ENCODE data around the gene PDYN. TPM values are rescaled to one million over a fixed set of nuclear protein-coding genes. Genes with fewer than 3 reads are reported as not detected.

The PDYN gene
- total and polyA plus RNA-seq, 10 of the 15 experiments (the other 5 are each of a cell fraction or from before 2014, with no cell fraction given): not detected

DNA sequence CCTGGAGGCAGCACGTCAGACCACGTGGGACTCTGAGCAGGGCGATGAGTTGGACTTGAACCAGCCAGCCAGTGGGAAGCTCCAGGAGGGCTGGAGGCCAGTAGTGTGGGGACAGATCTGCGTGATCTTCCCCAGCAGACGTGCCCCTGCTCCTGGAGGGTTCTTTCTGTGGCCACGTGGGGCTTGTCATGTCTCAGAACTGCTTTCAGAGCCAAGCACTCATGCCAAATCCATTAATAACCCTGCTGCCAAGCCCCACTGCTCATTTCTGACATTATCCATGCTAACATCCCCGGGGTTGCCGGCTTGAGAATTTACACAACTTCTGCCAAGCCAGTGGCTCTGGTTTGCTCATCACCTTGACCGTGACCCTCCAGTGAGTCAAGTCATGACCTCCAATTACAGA is 60.4 kb downstream of the PDYN start:
- ChIA-PET POLR2A (no interaction called here), RAD21 (ENCODE audit: unreplicated experiment) (no interaction called here), SMC1A (ENCODE audit: uncharacterized antibody, unreplicated experiment) (no interaction called here), CTCF (no interaction called here)
- no peak for FAIRE-seq
- Histone ChIP-seq H3K9me3 (replicated peaks; ENCODE audit: control insufficient read depth, insufficient read depth, low read length) (no peaks in the 10 kb centered on the region), H3K4me2 (ENCODE audit: control insufficient read depth, insufficient read depth) (no peak overlapping the region), H3K27ac (ENCODE audit: control insufficient read depth, insufficient read depth) (no peak overlapping the region), H3K4me3 (no peak overlapping the region), H3K4me1 (ENCODE audit: control insufficient read depth, insufficient read depth, low read length) (no peaks in the 10 kb centered on the region), H2AFZ (ENCODE audit: control insufficient read depth, low read depth, low read length) (no peak overlapping the region), H3K27me3 (replicated peaks in 1 of 2; ENCODE audit: control insufficient read depth in 2 of 2, insufficient read depth in 2 of 2, low read length in 1 of 2) (no peaks in the 10 kb centered on the region), H4K20me1 (ENCODE audit: control insufficient read depth, insufficient read depth) (no peaks in the 10 kb centered on the region), H3K79me2 (ENCODE audit: control insufficient read depth, insufficient read depth, low read length) (no peaks in the 10 kb centered on the region), H3K9ac (ENCODE audit: control insufficient read depth, insufficient read depth, low read length) (no peak overlapping the region), H3K36me3 (ENCODE audit: control insufficient read depth in 2 of 2, insufficient read depth in 2 of 2, low read length in 1 of 2) (no peaks in the 10 kb centered on the region)
- BruUV-seq (replicated peaks): no TSS peak
- no peak for DNase-seq (ENCODE audit: low read depth, low spot score)
- TF ChIP-seq, protein P1, sequence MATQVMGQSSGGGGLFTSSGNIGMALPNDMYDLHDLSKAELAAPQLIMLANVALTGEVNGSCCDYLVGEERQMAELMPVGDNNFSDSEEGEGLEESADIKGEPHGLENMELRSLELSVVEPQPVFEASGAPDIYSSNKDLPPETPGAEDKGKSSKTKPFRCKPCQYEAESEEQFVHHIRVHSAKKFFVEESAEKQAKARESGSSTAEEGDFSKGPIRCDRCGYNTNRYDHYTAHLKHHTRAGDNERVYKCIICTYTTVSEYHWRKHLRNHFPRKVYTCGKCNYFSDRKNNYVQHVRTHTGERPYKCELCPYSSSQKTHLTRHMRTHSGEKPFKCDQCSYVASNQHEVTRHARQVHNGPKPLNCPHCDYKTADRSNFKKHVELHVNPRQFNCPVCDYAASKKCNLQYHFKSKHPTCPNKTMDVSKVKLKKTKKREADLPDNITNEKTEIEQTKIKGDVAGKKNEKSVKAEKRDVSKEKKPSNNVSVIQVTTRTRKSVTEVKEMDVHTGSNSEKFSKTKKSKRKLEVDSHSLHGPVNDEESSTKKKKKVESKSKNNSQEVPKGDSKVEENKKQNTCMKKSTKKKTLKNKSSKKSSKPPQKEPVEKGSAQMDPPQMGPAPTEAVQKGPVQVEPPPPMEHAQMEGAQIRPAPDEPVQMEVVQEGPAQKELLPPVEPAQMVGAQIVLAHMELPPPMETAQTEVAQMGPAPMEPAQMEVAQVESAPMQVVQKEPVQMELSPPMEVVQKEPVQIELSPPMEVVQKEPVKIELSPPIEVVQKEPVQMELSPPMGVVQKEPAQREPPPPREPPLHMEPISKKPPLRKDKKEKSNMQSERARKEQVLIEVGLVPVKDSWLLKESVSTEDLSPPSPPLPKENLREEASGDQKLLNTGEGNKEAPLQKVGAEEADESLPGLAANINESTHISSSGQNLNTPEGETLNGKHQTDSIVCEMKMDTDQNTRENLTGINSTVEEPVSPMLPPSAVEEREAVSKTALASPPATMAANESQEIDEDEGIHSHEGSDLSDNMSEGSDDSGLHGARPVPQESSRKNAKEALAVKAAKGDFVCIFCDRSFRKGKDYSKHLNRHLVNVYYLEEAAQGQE (IDR thresholded peaks at IDR 0.05; ENCODE audit: low read depth, low read length): no peak
- TF ChIP-seq POLR2A (IDR thresholded peaks at IDR 0.05; ENCODE audit: low read depth, low read length) (no peak), MTA3 (IDR thresholded peaks at IDR 0.05; ENCODE audit: borderline replicate concordance, low read length) (no peak), KDM1A (IDR thresholded peaks at IDR 0.05; ENCODE audit: borderline replicate concordance) (no peak), RCOR1 (conservative IDR thresholded peaks at IDR 0.05; ENCODE audit: low read depth, low read length) (no peak), BCL3 (IDR thresholded peaks at IDR 0.05; ENCODE audit: borderline replicate concordance, insufficient read depth, low read depth, low read length, poor library complexity, severe bottlenecking) (no peak), MTA2 (IDR thresholded peaks at IDR 0.05; ENCODE audit: low read depth) (no peak), DPF2 (IDR thresholded peaks at IDR 0.05) (no peak), NFXL1 (IDR thresholded peaks at IDR 0.05; ENCODE audit: borderline replicate concordance) (no peak), PKNOX1 (IDR thresholded peaks at IDR 0.05) (no peak), ZNF24 (IDR thresholded peaks at IDR 0.05) (no peak), JUND (IDR thresholded peaks at IDR 0.05; ENCODE audit: low read depth, low read length) (no peak), YBX1 (IDR thresholded peaks at IDR 0.05) (no peak), POLR2AphosphoS5 (IDR thresholded peaks at IDR 0.05; ENCODE audit: low read length) (no peak), SUZ12 (IDR thresholded peaks at IDR 0.05; ENCODE audit: unreplicated experiment) (no peak)
- ATAC-seq: no peak
- 23% methylated on average over 9 of the region's 9 CpGs for WGBS (ENCODE audit: insufficient coverage, insufficient replicate concordance, low lambda C conversion rate, missing lambda C conversion rate)
- intact Hi-C loops (cut with micrococcal nuclease; ENCODE audit: unreplicated experiment) (no loop called here), in situ Hi-C loops (cut with MboI) (no loop called here)

Data from GM12878 (cell line).